Lower leg skin (tissue), 4 donors: ENCODE results near the gene TMPRSS9. TPM values are rescaled to one million over a fixed set of nuclear protein-coding genes. Genes with fewer than 3 reads are reported as not detected.

Experiments
- DNase-seq, 2 donors: peaks; one replicate each; pipeline ENCODE4 v3.0.0-alpha.2; 2019; ENCODE audit warnings: low spot score in 2 of 2
- H3K4me3 ChIP-seq: fragments of 200-600 bp; sonication (generic); 2 replicates; pipeline ENCODE4 v1.5.1; 2017; ENCODE audit warnings: mild to moderate bottlenecking, low read depth; ENCODE audit not compliant: poor library complexity, severe bottlenecking
- CTCF ChIP-seq, 3 donors: fragments of 450-650 bp; IDR thresholded peaks; one replicate each; pipeline ENCODE4 v1.5.1; 2016; ENCODE audit warnings: antibody characterized with exemption in 3 of 3, mild to moderate bottlenecking in 3 of 3, moderate library complexity in 2 of 3
- POLR2A ChIP-seq, 2 donors: fragments of 450-650 bp; IDR thresholded peaks; one replicate each; pipeline ENCODE4 v1.6.1; 2016 to 2017; ENCODE audit warnings: antibody characterized with exemption in 2 of 2, mild to moderate bottlenecking in 1 of 2, moderate library complexity in 1 of 2
- WGBS, 2 donors: methylation state at CpG; one replicate each; pipeline ENCODE4 v1.1.5; 2018; 5-methylcytosine and 5-hydroxymethylcytosine counted together
- intact Hi-C: fragments of 100-400 bp; cut with DNase I; formaldehyde crosslinking; loops from one replicate; pipeline ENCODE4 v1.15.0; 2023; ENCODE audit warnings: low total_unique reads
- total RNA-seq, 4 donors: library from RNA; depleted of rRNA; stranded (reverse); fragments of >200 nt; gene quantifications; one replicate each; pipeline ENCODE4 v1.1.0, GENCODE V29; 2016

The TMPRSS9 gene
- total RNA-seq, 4 donors from 2014 or later: not detected

- no peak for DNase-seq
- no peak overlapping the region for H3K4me3 ChIP-seq
- intact Hi-C loops: no loop called here
- 91 to 92% methylated on average over 13 of the region's 13 CpGs for WGBS, 2 donors
- TF ChIP-seq CTCF (IDR thresholded peaks at IDR 0.05): no peak
- TF ChIP-seq POLR2A (IDR thresholded peaks at IDR 0.05): no peak
Measured at GRCh38 chr19:2317300-2317699, 42.8 kb upstream of the TMPRSS9 start.

GRCh38 chr19:2317756-2318155, 42.3 kb upstream of the TMPRSS9 start:
- TF ChIP-seq POLR2A (IDR thresholded peaks at IDR 0.05) (no peak), CTCF (IDR thresholded peaks at IDR 0.05) (no peak)
- 64 to 70% methylated on average over 10 to 18 of the region's 25 CpGs for WGBS, 2 donors
- no peak overlapping the region for H3K4me3 ChIP-seq
- no peak for DNase-seq
- intact Hi-C loops: no loop called here

- intact Hi-C loops: no loop called here
- no peak for TF ChIP-seq CTCF (IDR thresholded peaks at IDR 0.05)
- TF ChIP-seq POLR2A (IDR thresholded peaks at IDR 0.05): no peak
- WGBS, 2 donors: 88 to 92% methylated on average over 6 of the region's 6 CpGs
- H3K4me3 ChIP-seq: no peak overlapping the region
- no peak for DNase-seq
Measured at GRCh38 chr19:2318923-2319322, 41.1 kb upstream of the TMPRSS9 start.

GRCh38 chr19:2319551-2319950, 40.5 kb upstream of the TMPRSS9 start:
- TF ChIP-seq POLR2A (IDR thresholded peaks at IDR 0.05) (no peak), CTCF (IDR thresholded peaks at IDR 0.05) (no peak)
- no peak overlapping the region for H3K4me3 ChIP-seq
- WGBS, 2 donors: 87 to 89% methylated on average over 19 of the region's 20 CpGs
- intact Hi-C loops: no loop called here
- no peak for DNase-seq

- intact Hi-C loops: no loop called here
- 44 to 51% methylated on average over 12 of the region's 12 CpGs for WGBS, 2 donors
- DNase-seq: no peak
- H3K4me3 ChIP-seq: no peak overlapping the region
- TF ChIP-seq POLR2A (IDR thresholded peaks at IDR 0.05) (no peak), CTCF (IDR thresholded peaks at IDR 0.05) (no peak)
Measured at GRCh38 chr19:2320049-2320448, 40.0 kb upstream of the TMPRSS9 start.

GRCh38 chr19:2320939-2321338, 39.1 kb upstream of the TMPRSS9 start:
- WGBS, 2 donors: 85 to 92% methylated on average over 12 of the region's 12 CpGs
- no peak overlapping the region for H3K4me3 ChIP-seq
- TF ChIP-seq CTCF (IDR thresholded peaks at IDR 0.05) (no peak), POLR2A (IDR thresholded peaks at IDR 0.05) (no peak)
- intact Hi-C loops: no loop called here
- no peak for DNase-seq
